HepG2 (cell line): ENCODE measurements around the gene CPNE2. TPM values are rescaled to one million over a fixed set of nuclear protein-coding genes. Genes with fewer than 3 reads are reported as not detected.
A peak's percentile ranks its signal among the peaks of the same experiment; 100 is the strongest.

Source experiments
- GABPA ChIP-seq, 2 experiments: IDR thresholded peaks; 2 replicates each; pipeline ENCODE4 v1.6.1; 2011 to 2016; ENCODE audit warnings: low read depth in 2 of 2, low read length in 1 of 2, missing biosample characterization in 1 of 2, missing genetic modification characterization in 1 of 2
- KMT2A ChIP-seq: sonication (generic); formaldehyde crosslinking; IDR thresholded peaks from 2 replicates; pipeline ENCODE4 v1.4.0; 2020; ENCODE audit warnings: missing genetic modification reagents
- MED8 ChIP-seq: sonication (generic); formaldehyde crosslinking; IDR thresholded peaks from 2 replicates; pipeline ENCODE4 v1.8.1; 2023; ENCODE audit warnings: mild to moderate bottlenecking, missing genetic modification reagents; ENCODE audit not compliant: insufficient replicate concordance
- MTA3 ChIP-seq: sonication (generic); formaldehyde crosslinking; IDR thresholded peaks from 2 replicates; pipeline ENCODE4 v1.4.0; 2020; ENCODE audit warnings: missing genetic modification reagents
- NPAS2 ChIP-seq: sonication (generic); formaldehyde crosslinking; IDR thresholded peaks from 2 replicates; pipeline ENCODE4 v1.8.0; 2022; ENCODE audit warnings: mild to moderate bottlenecking, missing genetic modification reagents, borderline replicate concordance
- SIX4 ChIP-seq: sonication (generic); formaldehyde crosslinking; IDR thresholded peaks from 2 replicates; pipeline ENCODE4 v1.4.0; 2020; ENCODE audit warnings: missing genetic modification reagents
- ZNF20 ChIP-seq: sonication (generic); formaldehyde crosslinking; IDR thresholded peaks from 2 replicates; pipeline ENCODE4 v1.4.0; 2020; ENCODE audit warnings: mild to moderate bottlenecking, moderate library complexity, missing genetic modification reagents
- ZNF543 ChIP-seq: sonication (generic); formaldehyde crosslinking; IDR thresholded peaks from 2 replicates; pipeline ENCODE4 v1.4.0; 2020; ENCODE audit warnings: mild to moderate bottlenecking, missing genetic modification reagents
- polyA plus RNA-seq, 8 experiments: library from polyadenylated mRNA; depleted of rRNA in 3 of 8; stranded (reverse) in 7 of 8; unstranded in 1 of 8; fragments of >200 nt; fragmentation: Illumina TruSeq in 4 of 8; extraction: Trizol in 4 of 8; gene quantifications; 2 replicates each; pipeline versions ENCODE4 v1.2.1 to v1.2.3, GENCODE V29; 2011 to 2016; ENCODE audit warnings: low read depth in 4 of 8, missing spikeins in 1 of 8, mixed read lengths in 1 of 8; ENCODE audit not compliant: insufficient read depth in 1 of 8
- total RNA-seq, 5 experiments: library from RNA; depleted of rRNA; stranded (reverse); fragments of >200 nt; fragmentation: Illumina TruSeq; extraction: Trizol; gene quantifications; 2 replicates each; pipeline ENCODE4 v1.2.3, GENCODE V29; 2016; ENCODE audit warnings: low read depth in 1 of 5
- TF ChIP-seq, protein P1 (sequence below): sonication (generic); formaldehyde crosslinking; IDR thresholded peaks from 2 replicates; pipeline ENCODE4 v1.8.1; 2023; ENCODE audit warnings: mild to moderate bottlenecking, missing genetic modification reagents, borderline replicate concordance
- TF ChIP-seq, protein P2 (sequence below): sonication (generic); formaldehyde crosslinking; IDR thresholded peaks from 2 replicates; pipeline ENCODE4 v1.5.1; 2020; ENCODE audit warnings: mild to moderate bottlenecking, moderate library complexity, missing genetic modification reagents
- TF ChIP-seq, protein P3 (sequence below): sonication (generic); formaldehyde crosslinking; IDR thresholded peaks from 2 replicates; pipeline ENCODE4 v1.5.1; 2020; ENCODE audit warnings: mild to moderate bottlenecking, missing genetic modification reagents, borderline replicate concordance
- TF ChIP-seq, protein P4 (sequence below): sonication (generic); formaldehyde crosslinking; IDR thresholded peaks from 2 replicates; pipeline ENCODE4 v1.4.0; 2020; ENCODE audit warnings: mild to moderate bottlenecking, missing genetic modification reagents

Gene CPNE2
- total and polyA plus RNA-seq, 2 of the 13 experiments (the other 11 are each of a cell fraction or from before 2014, with no cell fraction given) = 10.6 to 23.3 TPM

DNA sequence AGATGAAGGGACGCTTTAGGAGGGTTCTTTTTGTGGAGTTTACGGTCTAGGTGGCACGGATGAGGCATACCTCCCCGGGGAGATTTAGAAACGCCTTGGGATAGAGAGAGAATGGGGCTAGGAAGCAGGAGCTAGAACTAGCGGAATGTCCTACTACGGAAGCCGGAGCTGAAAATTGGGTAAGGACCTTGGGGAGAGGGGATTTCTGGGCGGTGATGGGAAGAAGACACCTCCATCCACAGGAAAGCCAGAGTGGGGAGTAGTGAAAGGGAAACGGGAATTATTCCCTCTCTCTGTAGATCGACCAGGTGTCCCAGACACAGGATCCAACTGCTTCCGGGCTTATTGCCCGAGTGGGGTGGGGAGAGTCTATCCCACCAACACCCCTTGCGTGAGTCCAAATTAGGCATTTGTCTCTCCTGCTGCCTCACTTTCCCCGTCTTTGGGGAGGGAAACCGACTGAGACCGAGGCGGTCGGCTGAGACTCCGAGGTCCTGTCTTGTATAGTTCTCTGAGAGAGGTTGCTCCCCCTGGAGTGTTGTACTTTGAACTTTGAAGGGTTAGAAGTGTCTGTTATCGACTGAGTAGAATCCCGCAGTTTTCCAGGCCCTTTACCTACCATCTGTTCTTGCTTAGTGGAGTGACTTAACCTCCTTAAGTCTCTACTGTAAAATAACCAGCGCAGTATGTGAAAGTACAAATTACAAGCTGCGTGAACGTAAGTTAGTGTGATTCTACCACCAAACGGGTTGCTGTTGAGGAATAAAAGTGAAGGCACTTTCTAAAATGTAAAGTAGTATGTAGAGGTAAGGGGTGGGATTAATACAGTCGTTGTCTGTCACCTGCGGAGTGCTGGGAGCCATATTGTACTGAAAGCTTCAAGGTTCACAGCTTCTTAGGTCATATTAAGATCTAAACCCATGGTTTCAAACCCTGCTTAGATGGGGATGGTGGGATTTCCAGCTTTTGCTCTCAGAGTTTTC lies 94.8 kb downstream of the CPNE2 start (continued):
- TF ChIP-seq GABPA (IDR thresholded peaks at IDR 0.05; ENCODE audit: low read depth, low read length) (no peak), GABPA (CRISPR knock-in tag; IDR thresholded peaks at IDR 0.05; ENCODE audit: low read depth) (peak; percentile 55; the same call in 1 of the 2 replicates), KMT2A (CRISPR knock-in tag) (peak; percentile 22; the same call in 1 of the 2 replicates), SIX4 (CRISPR knock-in tag) (peak; percentile 8; the same call in 1 of the 2 replicates), NPAS2 (CRISPR knock-in tag) (no peak), MTA3 (no peak), MED8 (CRISPR knock-in tag) (no peak), ZNF543 (peak; percentile 14; the same call in 1 of the 2 replicates), ZNF20 (CRISPR knock-in tag) (0 out of 2 replicates have a peak, but pooled peaks have one; percentile 76)
- TF ChIP-seq, protein P1, sequence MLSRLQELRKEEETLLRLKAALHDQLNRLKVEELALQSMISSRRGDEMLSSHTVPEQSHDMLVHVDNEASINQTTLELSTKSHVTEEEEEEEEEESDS = 0 out of 2 replicates have a peak, but pooled peaks have one; percentile 39
- TF ChIP-seq, protein P2, sequence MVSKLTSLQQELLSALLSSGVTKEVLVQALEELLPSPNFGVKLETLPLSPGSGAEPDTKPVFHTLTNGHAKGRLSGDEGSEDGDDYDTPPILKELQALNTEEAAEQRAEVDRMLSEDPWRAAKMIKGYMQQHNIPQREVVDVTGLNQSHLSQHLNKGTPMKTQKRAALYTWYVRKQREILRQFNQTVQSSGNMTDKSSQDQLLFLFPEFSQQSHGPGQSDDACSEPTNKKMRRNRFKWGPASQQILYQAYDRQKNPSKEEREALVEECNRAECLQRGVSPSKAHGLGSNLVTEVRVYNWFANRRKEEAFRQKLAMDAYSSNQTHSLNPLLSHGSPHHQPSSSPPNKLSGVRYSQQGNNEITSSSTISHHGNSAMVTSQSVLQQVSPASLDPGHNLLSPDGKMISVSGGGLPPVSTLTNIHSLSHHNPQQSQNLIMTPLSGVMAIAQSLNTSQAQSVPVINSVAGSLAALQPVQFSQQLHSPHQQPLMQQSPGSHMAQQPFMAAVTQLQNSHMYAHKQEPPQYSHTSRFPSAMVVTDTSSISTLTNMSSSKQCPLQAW (CRISPR knock-in tag) = 0 out of 2 replicates have a peak, but pooled peaks have one; percentile 7
- TF ChIP-seq, protein P3, sequence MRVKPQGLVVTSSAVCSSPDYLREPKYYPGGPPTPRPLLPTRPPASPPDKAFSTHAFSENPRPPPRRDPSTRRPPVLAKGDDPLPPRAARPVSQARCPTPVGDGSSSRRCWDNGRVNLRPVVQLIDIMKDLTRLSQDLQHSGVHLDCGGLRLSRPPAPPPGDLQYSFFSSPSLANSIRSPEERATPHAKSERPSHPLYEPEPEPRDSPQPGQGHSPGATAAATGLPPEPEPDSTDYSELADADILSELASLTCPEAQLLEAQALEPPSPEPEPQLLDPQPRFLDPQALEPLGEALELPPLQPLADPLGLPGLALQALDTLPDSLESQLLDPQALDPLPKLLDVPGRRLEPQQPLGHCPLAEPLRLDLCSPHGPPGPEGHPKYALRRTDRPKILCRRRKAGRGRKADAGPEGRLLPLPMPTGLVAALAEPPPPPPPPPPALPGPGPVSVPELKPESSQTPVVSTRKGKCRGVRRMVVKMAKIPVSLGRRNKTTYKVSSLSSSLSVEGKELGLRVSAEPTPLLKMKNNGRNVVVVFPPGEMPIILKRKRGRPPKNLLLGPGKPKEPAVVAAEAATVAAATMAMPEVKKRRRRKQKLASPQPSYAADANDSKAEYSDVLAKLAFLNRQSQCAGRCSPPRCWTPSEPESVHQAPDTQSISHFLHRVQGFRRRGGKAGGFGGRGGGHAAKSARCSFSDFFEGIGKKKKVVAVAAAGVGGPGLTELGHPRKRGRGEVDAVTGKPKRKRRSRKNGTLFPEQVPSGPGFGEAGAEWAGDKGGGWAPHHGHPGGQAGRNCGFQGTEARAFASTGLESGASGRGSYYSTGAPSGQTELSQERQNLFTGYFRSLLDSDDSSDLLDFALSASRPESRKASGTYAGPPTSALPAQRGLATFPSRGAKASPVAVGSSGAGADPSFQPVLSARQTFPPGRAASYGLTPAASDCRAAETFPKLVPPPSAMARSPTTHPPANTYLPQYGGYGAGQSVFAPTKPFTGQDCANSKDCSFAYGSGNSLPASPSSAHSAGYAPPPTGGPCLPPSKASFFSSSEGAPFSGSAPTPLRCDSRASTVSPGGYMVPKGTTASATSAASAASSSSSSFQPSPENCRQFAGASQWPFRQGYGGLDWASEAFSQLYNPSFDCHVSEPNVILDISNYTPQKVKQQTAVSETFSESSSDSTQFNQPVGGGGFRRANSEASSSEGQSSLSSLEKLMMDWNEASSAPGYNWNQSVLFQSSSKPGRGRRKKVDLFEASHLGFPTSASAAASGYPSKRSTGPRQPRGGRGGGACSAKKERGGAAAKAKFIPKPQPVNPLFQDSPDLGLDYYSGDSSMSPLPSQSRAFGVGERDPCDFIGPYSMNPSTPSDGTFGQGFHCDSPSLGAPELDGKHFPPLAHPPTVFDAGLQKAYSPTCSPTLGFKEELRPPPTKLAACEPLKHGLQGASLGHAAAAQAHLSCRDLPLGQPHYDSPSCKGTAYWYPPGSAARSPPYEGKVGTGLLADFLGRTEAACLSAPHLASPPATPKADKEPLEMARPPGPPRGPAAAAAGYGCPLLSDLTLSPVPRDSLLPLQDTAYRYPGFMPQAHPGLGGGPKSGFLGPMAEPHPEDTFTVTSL (CRISPR knock-in tag) = peak; percentile 19; the same call in 1 of the 2 replicates
- TF ChIP-seq, protein P4, sequence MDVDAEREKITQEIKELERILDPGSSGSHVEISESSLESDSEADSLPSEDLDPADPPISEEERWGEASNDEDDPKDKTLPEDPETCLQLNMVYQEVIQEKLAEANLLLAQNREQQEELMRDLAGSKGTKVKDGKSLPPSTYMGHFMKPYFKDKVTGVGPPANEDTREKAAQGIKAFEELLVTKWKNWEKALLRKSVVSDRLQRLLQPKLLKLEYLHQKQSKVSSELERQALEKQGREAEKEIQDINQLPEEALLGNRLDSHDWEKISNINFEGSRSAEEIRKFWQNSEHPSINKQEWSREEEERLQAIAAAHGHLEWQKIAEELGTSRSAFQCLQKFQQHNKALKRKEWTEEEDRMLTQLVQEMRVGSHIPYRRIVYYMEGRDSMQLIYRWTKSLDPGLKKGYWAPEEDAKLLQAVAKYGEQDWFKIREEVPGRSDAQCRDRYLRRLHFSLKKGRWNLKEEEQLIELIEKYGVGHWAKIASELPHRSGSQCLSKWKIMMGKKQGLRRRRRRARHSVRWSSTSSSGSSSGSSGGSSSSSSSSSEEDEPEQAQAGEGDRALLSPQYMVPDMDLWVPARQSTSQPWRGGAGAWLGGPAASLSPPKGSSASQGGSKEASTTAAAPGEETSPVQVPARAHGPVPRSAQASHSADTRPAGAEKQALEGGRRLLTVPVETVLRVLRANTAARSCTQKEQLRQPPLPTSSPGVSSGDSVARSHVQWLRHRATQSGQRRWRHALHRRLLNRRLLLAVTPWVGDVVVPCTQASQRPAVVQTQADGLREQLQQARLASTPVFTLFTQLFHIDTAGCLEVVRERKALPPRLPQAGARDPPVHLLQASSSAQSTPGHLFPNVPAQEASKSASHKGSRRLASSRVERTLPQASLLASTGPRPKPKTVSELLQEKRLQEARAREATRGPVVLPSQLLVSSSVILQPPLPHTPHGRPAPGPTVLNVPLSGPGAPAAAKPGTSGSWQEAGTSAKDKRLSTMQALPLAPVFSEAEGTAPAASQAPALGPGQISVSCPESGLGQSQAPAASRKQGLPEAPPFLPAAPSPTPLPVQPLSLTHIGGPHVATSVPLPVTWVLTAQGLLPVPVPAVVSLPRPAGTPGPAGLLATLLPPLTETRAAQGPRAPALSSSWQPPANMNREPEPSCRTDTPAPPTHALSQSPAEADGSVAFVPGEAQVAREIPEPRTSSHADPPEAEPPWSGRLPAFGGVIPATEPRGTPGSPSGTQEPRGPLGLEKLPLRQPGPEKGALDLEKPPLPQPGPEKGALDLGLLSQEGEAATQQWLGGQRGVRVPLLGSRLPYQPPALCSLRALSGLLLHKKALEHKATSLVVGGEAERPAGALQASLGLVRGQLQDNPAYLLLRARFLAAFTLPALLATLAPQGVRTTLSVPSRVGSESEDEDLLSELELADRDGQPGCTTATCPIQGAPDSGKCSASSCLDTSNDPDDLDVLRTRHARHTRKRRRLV (CRISPR knock-in tag) = 0 out of 2 replicates have a peak, but pooled peaks have one; percentile 32
